ENCODE measurements around the gene SAMD8. TPM values are rescaled to one million over a fixed set of nuclear protein-coding genes. Genes with fewer than 3 reads are reported as not detected.

Gene SAMD8
- total RNA-seq (10 to 100 TPM; 25.2 to 34.2 TPM), total RNA-seq (56.2 to 61.9 reads per million in 2 donors)

DNA sequence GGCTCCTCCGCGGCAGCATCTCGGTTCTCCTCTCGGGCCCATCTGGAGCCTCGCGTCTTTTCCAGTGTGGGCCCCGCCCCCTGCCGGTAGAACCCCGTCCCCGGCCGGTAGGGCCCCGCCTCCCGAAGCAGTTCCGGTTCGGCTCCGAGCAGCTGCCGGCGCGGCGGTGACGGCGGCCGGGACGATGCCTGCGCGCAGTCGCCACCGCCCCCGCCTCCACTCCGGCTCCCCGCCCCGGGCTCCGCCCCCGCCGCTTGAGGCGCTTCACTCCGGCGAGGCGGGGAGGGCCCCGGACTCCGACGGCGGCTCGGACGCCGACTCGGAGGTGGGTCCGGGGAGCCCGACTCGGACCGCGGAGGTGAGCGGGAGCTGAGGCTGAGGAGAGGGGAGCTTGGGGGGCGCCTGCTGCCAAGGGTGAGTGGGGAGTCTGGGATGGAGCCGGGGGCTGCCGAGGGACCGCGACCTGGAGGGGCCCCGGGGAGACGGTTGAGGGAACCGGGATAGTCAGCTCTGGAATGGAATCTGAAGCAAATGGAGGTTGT lies at the start of gene SAMD8:
SAMD8 (plus strand) TSS at position 292 of the 542 bp plus-strand sequence. CDS start 38,873 bp downstream, outside the sequence.
- Mint-ChIP-seq H3K4me1 (peaks cover 33% of the 10 kb centered on the region), H3K36me3 (ENCODE audit: low read depth) (peaks cover 4% of the 10 kb centered on the region)

DNA sequence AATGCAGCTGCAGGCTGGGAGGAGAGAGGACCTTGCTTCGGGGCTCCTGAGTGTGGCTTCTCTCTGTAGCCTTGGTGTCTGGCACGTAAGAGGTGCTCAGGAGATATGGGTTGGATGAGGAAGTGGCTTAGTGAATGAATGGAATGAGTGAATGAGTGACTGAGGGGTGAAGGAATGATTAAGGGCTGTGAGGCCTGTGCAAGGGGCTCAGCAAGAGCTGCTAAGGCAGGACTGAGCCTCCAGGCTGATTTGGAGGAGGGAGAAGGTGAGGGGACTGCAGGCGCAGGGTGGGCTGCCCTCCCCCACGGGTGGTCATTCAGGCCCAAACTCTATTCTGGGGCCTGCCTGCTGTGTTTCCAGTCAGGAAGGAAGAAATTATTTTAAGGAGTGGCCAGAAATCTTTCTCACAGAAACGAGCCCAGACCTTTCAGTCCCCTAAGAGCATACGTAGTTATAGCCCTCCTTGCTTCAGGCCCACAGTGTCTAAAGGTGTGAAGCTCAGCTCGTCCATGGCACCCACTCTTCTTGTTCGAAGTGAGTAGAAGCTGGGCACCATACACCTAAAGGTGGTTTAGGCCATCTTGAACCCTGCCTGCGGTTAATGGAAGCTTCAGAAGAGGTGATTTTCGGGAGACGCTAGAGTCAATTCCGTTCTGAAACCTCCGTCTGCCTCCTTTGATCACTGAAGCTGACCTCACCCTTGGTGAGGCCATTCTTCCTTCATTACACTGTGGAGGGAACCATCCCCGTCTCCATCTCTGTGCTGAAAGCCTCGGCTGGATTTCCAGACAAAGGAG lies 49.5 kb upstream of the SAMD8 start:
- Mint-ChIP-seq H3K27ac (no peak overlapping the region), H3K4me1 (peaks cover 2% of the 10 kb centered on the region), H3K27me3 (no peaks in the 10 kb centered on the region), H3K36me3 (ENCODE audit: low read depth) (no peaks in the 10 kb centered on the region), H3K4me3 (no peak overlapping the region)
- DNase-seq (no peak), ATAC-seq (no peak)
- H3K9me3 ChIP-seq (ENCODE audit: control insufficient read depth, low read length, poor library complexity, severe bottlenecking), result no peaks in the 10 kb centered on the region

More for the DNA sequence above, at the start of gene SAMD8:
- peak; percentile 93 to 98 (median 97) for DNase-seq
- peak within 1 kb of the TSS; percentile 99 for H3K4me3 Mint-ChIP-seq
- ATAC-seq, result peak; percentile 87
- peak within 1 kb of the TSS; percentile 99 for H3K27ac Mint-ChIP-seq
- no peaks in the 10 kb centered on the region for H3K9me3 ChIP-seq (ENCODE audit: control insufficient read depth, low read length, poor library complexity, severe bottlenecking)
- no peaks in the 10 kb centered on the region for H3K27me3 Mint-ChIP-seq

DNA sequence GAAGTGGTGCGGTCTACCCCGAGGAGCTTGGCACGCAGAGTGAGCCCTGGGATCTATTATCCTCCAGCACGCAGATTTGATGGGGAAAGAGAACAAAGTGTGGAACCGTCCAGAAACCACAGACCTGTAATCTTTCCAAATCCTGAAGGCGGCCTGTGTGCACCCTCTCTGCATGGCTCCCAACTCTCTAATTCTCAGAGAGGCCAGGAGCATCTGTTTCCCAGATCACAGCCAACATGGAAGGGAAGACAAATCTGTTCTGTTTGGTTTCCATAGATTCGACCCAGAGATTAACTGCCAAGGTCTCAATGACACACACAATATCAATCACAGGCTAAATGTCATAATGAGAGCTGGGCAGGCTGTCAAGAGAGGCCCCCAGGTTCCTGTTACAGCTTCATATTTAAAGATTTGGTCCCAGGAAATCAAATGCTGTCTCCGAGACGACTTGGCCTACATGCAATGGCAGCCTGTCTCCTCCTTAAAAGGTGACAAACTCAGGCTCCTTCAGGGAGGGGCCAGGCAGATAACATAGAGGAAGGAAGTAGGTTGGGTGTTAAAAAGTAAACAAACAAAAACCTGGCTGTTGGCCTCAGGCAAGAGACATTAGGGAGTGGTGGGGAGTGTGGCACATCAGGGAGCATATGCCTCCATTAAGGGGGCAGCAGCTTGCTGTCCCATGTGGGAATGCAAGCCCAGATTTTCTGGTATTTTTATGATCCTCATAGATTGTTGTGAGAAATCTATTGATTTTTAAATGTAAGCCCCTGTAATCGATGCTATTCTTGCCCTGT lies 48.8 kb upstream of the SAMD8 start:
- Mint-ChIP-seq H3K27me3 (no peaks in the 10 kb centered on the region), H3K4me3 (no peak overlapping the region), H3K36me3 (ENCODE audit: low read depth) (no peaks in the 10 kb centered on the region), H3K27ac (no peak overlapping the region), H3K4me1 (peaks cover 2% of the 10 kb centered on the region)
- ATAC-seq (no peak), DNase-seq (no peak)
- no peaks in the 10 kb centered on the region for H3K9me3 ChIP-seq (ENCODE audit: control insufficient read depth, low read length, poor library complexity, severe bottlenecking)

DNA sequence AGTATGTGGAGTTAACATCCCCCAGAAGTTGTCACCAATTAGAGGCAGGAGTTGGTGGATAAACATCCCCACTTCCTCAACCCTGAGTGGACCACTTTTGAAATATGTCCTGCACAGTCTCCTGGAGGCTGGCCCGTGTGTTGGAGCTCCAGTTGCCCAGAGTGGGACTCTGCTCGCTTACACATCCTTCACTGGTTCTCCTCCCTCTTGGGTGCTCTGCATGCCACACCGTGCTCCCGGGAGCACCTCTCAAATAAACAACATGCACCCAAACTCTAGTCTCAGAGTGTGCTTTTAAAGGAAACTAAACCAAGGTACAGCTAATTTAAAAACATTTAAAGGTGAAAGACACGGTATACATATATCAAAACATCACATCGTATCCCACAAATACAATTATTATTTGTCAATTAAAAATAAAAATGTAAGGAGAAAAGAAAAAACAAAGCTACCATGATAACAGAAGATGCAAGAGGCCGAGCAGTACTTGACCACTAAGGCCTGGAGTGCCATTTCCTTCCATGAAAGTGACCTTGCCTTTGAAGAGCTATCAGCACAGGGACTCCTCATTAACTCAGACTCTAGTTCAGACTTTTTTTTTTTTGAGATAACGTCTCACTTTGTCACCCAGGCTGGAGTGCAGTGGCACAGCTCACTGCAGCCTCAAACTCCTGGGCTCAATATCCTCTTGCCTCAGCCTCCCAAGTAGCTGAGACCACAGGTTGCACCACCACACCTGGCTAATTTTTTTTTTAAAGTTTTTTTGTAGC lies 47.8 kb upstream of the SAMD8 start:
- Mint-ChIP-seq H3K4me1 (peaks cover 2% of the 10 kb centered on the region), H3K27ac (no peak overlapping the region), H3K27me3 (no peaks in the 10 kb centered on the region), H3K36me3 (ENCODE audit: low read depth) (no peaks in the 10 kb centered on the region), H3K4me3 (no peak overlapping the region)
- H3K9me3 ChIP-seq (ENCODE audit: control insufficient read depth, low read length, poor library complexity, severe bottlenecking), result no peaks in the 10 kb centered on the region
- DNase-seq (no peak), ATAC-seq (no peak)

- H3K27me3 Mint-ChIP-seq, result no peaks in the 10 kb centered on the region
- peaks cover 2% of the 10 kb centered on the region for H3K4me1 Mint-ChIP-seq
- no peaks in the 10 kb centered on the region for H3K9me3 ChIP-seq (ENCODE audit: control insufficient read depth, low read length, poor library complexity, severe bottlenecking)
- H3K4me3 Mint-ChIP-seq, result no peak overlapping the region
- H3K36me3 Mint-ChIP-seq (ENCODE audit: low read depth), result no peaks in the 10 kb centered on the region
- no peak for ATAC-seq
- no peak for DNase-seq
- no peak overlapping the region for H3K27ac Mint-ChIP-seq
Observed at GRCh38 chr10:75065076-75065475, 46.4 kb upstream of the SAMD8 start.

DNA sequence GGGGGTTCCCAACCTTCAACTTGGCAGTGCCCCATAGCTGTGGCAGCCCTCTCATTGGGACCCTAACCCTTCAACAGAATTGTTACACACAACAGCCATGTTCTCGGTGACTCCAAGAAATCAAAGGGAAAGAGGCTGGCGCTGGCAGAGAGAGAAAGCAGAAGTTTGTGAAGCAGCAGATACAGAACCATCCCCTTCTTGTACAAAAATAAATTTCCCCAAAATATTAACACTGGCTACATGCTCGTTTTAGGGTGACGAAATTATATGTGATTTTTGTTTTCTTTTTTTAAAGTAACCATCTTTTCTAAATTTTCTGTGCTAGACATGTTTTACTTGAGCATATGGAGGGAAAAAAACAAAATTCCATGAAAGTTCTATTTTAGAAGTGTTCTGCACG lies 45.2 kb upstream of the SAMD8 start:
- Mint-ChIP-seq H3K4me3 (no peak overlapping the region), H3K4me1 (peaks cover 2% of the 10 kb centered on the region), H3K27me3 (no peaks in the 10 kb centered on the region), H3K27ac (no peak overlapping the region), H3K36me3 (ENCODE audit: low read depth) (no peaks in the 10 kb centered on the region)
- no peak for ATAC-seq
- DNase-seq, result no peak
- no peaks in the 10 kb centered on the region for H3K9me3 ChIP-seq (ENCODE audit: control insufficient read depth, low read length, poor library complexity, severe bottlenecking)

DNA sequence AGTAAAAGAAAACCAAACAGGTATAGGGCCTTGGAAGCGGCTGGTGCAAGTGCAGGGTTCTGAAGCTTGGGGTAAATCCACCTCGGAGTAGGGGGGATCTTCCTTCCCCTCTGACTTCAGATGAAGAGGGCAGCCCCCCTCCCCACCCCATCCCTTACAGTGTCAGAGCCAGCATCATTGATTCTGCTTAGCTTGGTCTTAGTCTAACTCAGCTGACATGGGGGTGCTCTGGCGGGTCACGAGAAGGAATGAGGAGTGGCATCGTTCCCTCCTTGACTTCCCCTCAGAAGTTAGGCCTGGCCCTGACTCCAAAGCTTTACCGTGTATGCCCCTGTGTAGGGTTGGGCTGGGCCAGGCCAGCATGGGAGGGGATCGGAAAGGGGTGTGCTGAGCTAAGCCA lies 44.2 kb upstream of the SAMD8 start:
- no peak for DNase-seq
- H3K36me3 Mint-ChIP-seq (ENCODE audit: low read depth), result no peaks in the 10 kb centered on the region
- no peaks in the 10 kb centered on the region for H3K27me3 Mint-ChIP-seq
- no peak overlapping the region for H3K27ac Mint-ChIP-seq
- no peak for ATAC-seq
- peaks cover 2% of the 10 kb centered on the region for H3K4me1 Mint-ChIP-seq
- H3K4me3 Mint-ChIP-seq, result no peak overlapping the region
- H3K9me3 ChIP-seq (ENCODE audit: control insufficient read depth, low read length, poor library complexity, severe bottlenecking), result no peaks in the 10 kb centered on the region

GRCh38 chr10:75068523-75068922 lies 42.9 kb upstream of the SAMD8 start:
- Mint-ChIP-seq H3K27ac (peak overlapping the region; percentile 19), H3K27me3 (no peaks in the 10 kb centered on the region), H3K4me3 (no peak overlapping the region), H3K4me1 (peaks cover 2% of the 10 kb centered on the region), H3K36me3 (ENCODE audit: low read depth) (no peaks in the 10 kb centered on the region)
- ATAC-seq, result no peak
- no peaks in the 10 kb centered on the region for H3K9me3 ChIP-seq (ENCODE audit: control insufficient read depth, low read length, poor library complexity, severe bottlenecking)
- no peak for DNase-seq

- Mint-ChIP-seq H3K4me3 (no peak overlapping the region), H3K27ac (no peak overlapping the region), H3K36me3 (ENCODE audit: low read depth) (no peaks in the 10 kb centered on the region), H3K4me1 (peaks cover 4% of the 10 kb centered on the region), H3K27me3 (no peaks in the 10 kb centered on the region)
- DNase-seq (no peak), ATAC-seq (no peak)
- no peaks in the 10 kb centered on the region for H3K9me3 ChIP-seq (ENCODE audit: control insufficient read depth, low read length, poor library complexity, severe bottlenecking)
Observed at GRCh38 chr10:75070476-75070875, 41.0 kb upstream of the SAMD8 start.

DNA sequence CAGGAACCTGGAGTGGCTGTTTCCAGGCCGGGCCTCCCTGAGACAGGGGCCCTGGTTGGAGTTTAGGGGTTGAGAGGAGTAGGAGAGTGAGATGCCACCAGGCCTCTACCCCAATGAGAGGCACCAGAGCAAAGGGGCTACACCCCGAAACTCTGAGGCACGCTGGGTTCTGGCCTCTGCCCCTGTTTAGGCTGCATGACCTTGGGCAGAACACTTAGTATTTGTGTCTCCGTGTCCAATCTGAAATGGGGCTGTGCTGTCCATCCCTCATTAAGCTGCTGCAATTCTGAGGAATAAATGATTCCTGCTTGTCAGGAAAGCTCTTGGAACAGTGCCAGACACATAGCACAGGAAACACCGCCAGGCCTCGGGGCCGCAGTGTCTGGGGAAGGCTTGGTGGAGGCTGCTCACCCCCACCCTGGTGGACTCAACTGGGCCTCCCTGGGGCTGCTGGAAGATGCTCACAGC lies 40.5 kb upstream of the SAMD8 start:
- H3K27ac Mint-ChIP-seq, result no peak overlapping the region
- DNase-seq, result no peak
- H3K27me3 Mint-ChIP-seq, result no peaks in the 10 kb centered on the region
- no peak overlapping the region for H3K4me3 Mint-ChIP-seq
- no peaks in the 10 kb centered on the region for H3K9me3 ChIP-seq (ENCODE audit: control insufficient read depth, low read length, poor library complexity, severe bottlenecking)
- ATAC-seq, result no peak
- peaks cover 3% of the 10 kb centered on the region for H3K4me1 Mint-ChIP-seq
- H3K36me3 Mint-ChIP-seq (ENCODE audit: low read depth), result no peaks in the 10 kb centered on the region

- Mint-ChIP-seq H3K27me3 (no peaks in the 10 kb centered on the region), H3K4me1 (peaks cover 3% of the 10 kb centered on the region), H3K36me3 (ENCODE audit: low read depth) (no peaks in the 10 kb centered on the region), H3K4me3 (no peak overlapping the region), H3K27ac (no peak overlapping the region)
- no peak for DNase-seq
- no peak for ATAC-seq
- H3K9me3 ChIP-seq (ENCODE audit: control insufficient read depth, low read length, poor library complexity, severe bottlenecking), result no peaks in the 10 kb centered on the region
Observed at GRCh38 chr10:75071756-75072155, 39.7 kb upstream of the SAMD8 start.

DNA sequence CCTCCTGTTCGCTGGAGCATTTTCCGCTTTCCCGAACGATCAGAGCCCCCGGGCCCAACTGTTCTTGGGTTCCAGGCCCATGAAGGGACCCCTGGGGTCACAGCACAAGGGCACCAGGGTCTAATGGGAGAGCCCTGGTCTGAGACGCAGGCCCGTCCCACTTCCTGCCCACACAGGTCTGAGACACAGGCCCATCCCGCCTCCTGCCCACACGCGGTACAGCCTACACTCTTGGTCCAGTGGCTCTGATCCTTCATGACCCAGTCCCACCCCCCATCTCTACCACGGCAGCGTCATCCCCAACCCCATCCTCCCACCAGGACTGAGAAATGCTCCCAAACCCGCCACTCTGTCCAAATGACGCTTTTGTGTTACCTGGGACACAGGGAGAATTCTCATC lies 38.7 kb upstream of the SAMD8 start:
- Mint-ChIP-seq H3K27ac (no peak overlapping the region), H3K4me1 (peaks cover 3% of the 10 kb centered on the region), H3K4me3 (no peak overlapping the region), H3K36me3 (ENCODE audit: low read depth) (no peaks in the 10 kb centered on the region), H3K27me3 (no peaks in the 10 kb centered on the region)
- no peak for DNase-seq
- no peaks in the 10 kb centered on the region for H3K9me3 ChIP-seq (ENCODE audit: control insufficient read depth, low read length, poor library complexity, severe bottlenecking)
- ATAC-seq, result no peak

DNA sequence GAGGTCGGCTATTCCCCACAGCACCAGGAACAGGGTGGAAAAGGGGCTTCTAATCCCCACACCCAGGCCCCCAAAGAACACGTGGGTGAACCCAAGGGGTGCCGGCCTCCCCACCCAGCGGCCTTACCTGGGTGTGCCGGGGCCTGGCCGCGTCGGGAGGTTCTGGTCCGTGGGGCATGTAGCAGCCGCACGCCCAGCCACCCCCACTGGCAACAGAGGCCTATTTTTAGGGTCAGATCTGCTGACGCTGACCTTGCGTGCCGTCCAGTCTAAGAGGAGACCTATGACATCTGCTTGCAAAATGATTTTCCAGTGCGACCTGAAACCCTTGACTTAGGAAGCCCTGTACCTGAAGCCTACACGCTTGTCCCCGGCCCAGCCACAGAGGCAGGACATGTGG lies 38.0 kb upstream of the SAMD8 start:
- Mint-ChIP-seq H3K27ac (no peak overlapping the region), H3K4me3 (no peak overlapping the region), H3K4me1 (peaks cover 3% of the 10 kb centered on the region), H3K36me3 (ENCODE audit: low read depth) (no peaks in the 10 kb centered on the region), H3K27me3 (no peaks in the 10 kb centered on the region)
- H3K9me3 ChIP-seq (ENCODE audit: control insufficient read depth, low read length, poor library complexity, severe bottlenecking), result no peaks in the 10 kb centered on the region
- DNase-seq, result no peak
- no peak for ATAC-seq
